GM13976 (cell line): ENCODE data around the gene SMYD3.

Source experiments
- DNase-seq: peaks from one replicate; pipeline ENCODE4 v3.0.0; 2012; ENCODE audit warnings: low spot score
- CTCF ChIP-seq: IDR thresholded peaks from 2 replicates; pipeline ENCODE4 v1.5.1; 2012; ENCODE audit warnings: borderline replicate concordance, mild to moderate bottlenecking; ENCODE audit not compliant: insufficient read depth; ENCODE audit errors: extremely low read depth, missing control alignments, control extremely low read depth
- in situ Hi-C: fragments of 300-500 bp; cut with MboI; formaldehyde crosslinking; loops from one replicate; pipeline ENCODE4 v1.12.0; 2022; ENCODE audit warnings: low sequenced_read_pairs, mixed read lengths, inconsistent platforms; ENCODE audit not compliant: unreplicated experiment

SMYD3 gene

GRCh38 chr1:246063013-246063616 is 444.0 kb downstream of the SMYD3 start:
- in situ Hi-C loops = no loop called here
- DNase-seq = no peak

GRCh38 chr1:246058466-246058865 is 448.6 kb downstream of the SMYD3 start:
- no peak for TF ChIP-seq CTCF
- in situ Hi-C loops = no loop called here
- no peak for DNase-seq

More at GRCh38 chr1:246063013-246063616, 444.0 kb downstream of the SMYD3 start:
- no peak for TF ChIP-seq CTCF

- in situ Hi-C loops = no loop called here
- TF ChIP-seq CTCF = no peak
- DNase-seq = no peak
Measured at GRCh38 chr1:246052603-246053002, 454.5 kb downstream of the SMYD3 start.

- no peak for DNase-seq
- in situ Hi-C loops = no loop called here
- no peak for TF ChIP-seq CTCF
Measured at GRCh38 chr1:246051909-246052518, 455.1 kb downstream of the SMYD3 start.

GRCh38 chr1:246048693-246049092 is 458.4 kb downstream of the SMYD3 start:
- in situ Hi-C loops = no loop called here
- DNase-seq = no peak
- no peak for TF ChIP-seq CTCF

- in situ Hi-C loops = no loop called here
- DNase-seq = no peak
- no peak for TF ChIP-seq CTCF
Measured at GRCh38 chr1:246043556-246043955, 463.5 kb downstream of the SMYD3 start.

- no peak for DNase-seq
- in situ Hi-C loops = no loop called here
- TF ChIP-seq CTCF = no peak
Measured at GRCh38 chr1:246041360-246041759, 465.7 kb downstream of the SMYD3 start.
